Mesothelial cell of epicardium (in vitro differentiated cells): ENCODE data around the gene UNC79. TPM values are rescaled to one million over a fixed set of nuclear protein-coding genes. Genes with fewer than 3 reads are reported as not detected.

ENCODE experiments used
- DNase-seq, 2 experiments: peaks; one replicate each; pipeline ENCODE4 v3.0.0; 2021; ENCODE audit warnings: low spot score in 2 of 2; ENCODE audit not compliant: unreplicated experiment in 2 of 2
- H3K27ac Mint-ChIP-seq: 2 replicates; pipeline ENCODE4 v1.8.0; 2021; ENCODE audit warnings: mixed read lengths
- H3K27me3 Mint-ChIP-seq: 2 replicates; pipeline ENCODE4 v1.8.0; 2021; ENCODE audit warnings: low read depth, mixed read lengths
- H3K36me3 Mint-ChIP-seq: 2 replicates; pipeline ENCODE4 v1.8.0; 2021; ENCODE audit warnings: mixed read lengths
- H3K4me1 Mint-ChIP-seq: 2 replicates; pipeline ENCODE4 v1.8.0; 2021; ENCODE audit warnings: mixed read lengths
- H3K4me3 Mint-ChIP-seq: 2 replicates; pipeline ENCODE4 v1.8.0; 2021; ENCODE audit warnings: mild to moderate bottlenecking, moderate library complexity, mixed read lengths
- H3K9me3 Mint-ChIP-seq: 2 replicates; pipeline ENCODE4 v1.8.0; 2021; ENCODE audit warnings: mixed read lengths
- CTCF ChIP-seq: fragments of 200-600 bp; sonication (generic); IDR thresholded peaks from one replicate; pipeline ENCODE4 v1.5.0; 2021; ENCODE audit warnings: antibody characterized with exemption; ENCODE audit not compliant: unreplicated experiment
- total RNA-seq: library from RNA; stranded (reverse); gene quantifications from 3 replicates; pipeline ENCODE4 v1.2.1, GENCODE V29; 2021

UNC79 gene
- total RNA-seq, 1 donor from 2014 or later, result 0.92 TPM

GRCh38 chr14:93525696-93526451 lies 95.1 kb downstream of the UNC79 start:
- Mint-ChIP-seq H3K36me3 (peaks cover 6% of the 10 kb centered on the region), H3K27ac (no peak overlapping the region), H3K4me3 (no peak overlapping the region), H3K9me3 (peaks cover 23% of the 10 kb centered on the region), H3K4me1 (peaks cover 22% of the 10 kb centered on the region), H3K27me3 (no peaks in the 10 kb centered on the region)
- TF ChIP-seq CTCF, result no peak
- DNase-seq, result no peak

GRCh38 chr14:93527203-93527607 lies 96.5 kb downstream of the UNC79 start:
- Mint-ChIP-seq H3K27me3 (no peaks in the 10 kb centered on the region), H3K9me3 (peaks cover 10% of the 10 kb centered on the region), H3K36me3 (no peaks in the 10 kb centered on the region), H3K4me3 (no peak overlapping the region), H3K27ac (no peak overlapping the region), H3K4me1 (peaks cover 29% of the 10 kb centered on the region)
- no peak for TF ChIP-seq CTCF
- no peak for DNase-seq

GRCh38 chr14:93528884-93529558 lies 98.3 kb downstream of the UNC79 start:
- Mint-ChIP-seq H3K27ac (no peak overlapping the region), H3K36me3 (no peaks in the 10 kb centered on the region), H3K27me3 (no peaks in the 10 kb centered on the region), H3K4me3 (no peak overlapping the region), H3K4me1 (peaks cover 34% of the 10 kb centered on the region), H3K9me3 (no peaks in the 10 kb centered on the region)
- DNase-seq, result no peak
- TF ChIP-seq CTCF, result no peak

- H3K36me3 Mint-ChIP-seq, result no peaks in the 10 kb centered on the region
- TF ChIP-seq CTCF, result no peak
- H3K4me1 Mint-ChIP-seq, result peaks cover 34% of the 10 kb centered on the region
- H3K27ac Mint-ChIP-seq, result no peak overlapping the region
- no peak overlapping the region for H3K4me3 Mint-ChIP-seq
- no peak for DNase-seq
- H3K9me3 Mint-ChIP-seq, result no peaks in the 10 kb centered on the region
- H3K27me3 Mint-ChIP-seq, result peaks cover 12% of the 10 kb centered on the region
Measured at GRCh38 chr14:93531644-93532043, 100.9 kb downstream of the UNC79 start.

- Mint-ChIP-seq H3K4me1 (peaks cover 30% of the 10 kb centered on the region), H3K9me3 (no peaks in the 10 kb centered on the region), H3K27ac (no peak overlapping the region), H3K36me3 (no peaks in the 10 kb centered on the region), H3K27me3 (peaks cover 14% of the 10 kb centered on the region), H3K4me3 (no peak overlapping the region)
- no peak for DNase-seq
- TF ChIP-seq CTCF, result no peak
Measured at GRCh38 chr14:93532541-93532940, 101.8 kb downstream of the UNC79 start.
